GM19324 (cell line): Measurements from ENCODE around the gene KDM4C.

Experiments
- ATAC-seq: cut with Tn5 transposase; IDR thresholded peaks from one replicate; pipeline ENCODE4 v1.9.1; 2021; ENCODE audit warnings: mild to moderate bottlenecking, moderate library complexity; ENCODE audit not compliant: unreplicated experiment, low FRiP score

KDM4C gene

GRCh38 chr9:7119612-7120011 is 361.8 kb downstream of the KDM4C start:
- ATAC-seq, result no peak

GRCh38 chr9:7121055-7121454 is 363.3 kb downstream of the KDM4C start:
- ATAC-seq, result no peak

GRCh38 chr9:7121664-7122063 is 363.9 kb downstream of the KDM4C start:
- no peak for ATAC-seq

GRCh38 chr9:7123743-7124142 is 366.0 kb downstream of the KDM4C start:
- no peak for ATAC-seq

- no peak for ATAC-seq
Measured at GRCh38 chr9:7125231-7125630, 367.5 kb downstream of the KDM4C start.

- ATAC-seq, result no peak
Measured at GRCh38 chr9:7129391-7129790, 371.6 kb downstream of the KDM4C start.

- ATAC-seq, result no peak
Measured at GRCh38 chr9:7130266-7130820, 372.6 kb downstream of the KDM4C start.

GRCh38 chr9:7132605-7133004 is 374.8 kb downstream of the KDM4C start:
- no peak for ATAC-seq

GRCh38 chr9:7135735-7136134 is 378.0 kb downstream of the KDM4C start:
- ATAC-seq, result no peak

GRCh38 chr9:7137040-7137439 is 379.3 kb downstream of the KDM4C start:
- no peak for ATAC-seq

GRCh38 chr9:7137571-7137970 is 379.8 kb downstream of the KDM4C start:
- no peak for ATAC-seq

GRCh38 chr9:7139886-7140285 is 382.1 kb downstream of the KDM4C start:
- no peak for ATAC-seq

GRCh38 chr9:7140401-7140800 is 382.6 kb downstream of the KDM4C start:
- no peak for ATAC-seq

GRCh38 chr9:7143645-7144200 is 385.9 kb downstream of the KDM4C start:
- no peak for ATAC-seq

- ATAC-seq, result no peak
Measured at GRCh38 chr9:7144265-7145046, 386.7 kb downstream of the KDM4C start.

GRCh38 chr9:7145361-7146069 is 387.7 kb downstream of the KDM4C start:
- ATAC-seq, result no peak

- no peak for ATAC-seq
Measured at GRCh38 chr9:7146582-7146981, 388.8 kb downstream of the KDM4C start.

- no peak for ATAC-seq
Measured at GRCh38 chr9:7147121-7148090, 389.6 kb downstream of the KDM4C start.

GRCh38 chr9:7148243-7148765 is 390.5 kb downstream of the KDM4C start:
- ATAC-seq, result no peak

GRCh38 chr9:7149258-7149657 is 391.5 kb downstream of the KDM4C start:
- ATAC-seq, result no peak
